ENCODE measurements around the gene PEX26.

- TF ChIP-seq CTCF (IDR thresholded peaks at IDR 0.05) (no peak), POLR2A (IDR thresholded peaks at IDR 0.05) (no peak)
These were observed 2.6 kb upstream of the PEX26 start for GRCh38 chr22:18075101-18075719.
